Thymus (tissue), 11 donors: ENCODE data around the gene DNAJC10. TPM values are rescaled to one million over a fixed set of nuclear protein-coding genes. Genes with fewer than 3 reads are reported as not detected.
"Not testable (repeated sequence)": the region's sequence is repeated elsewhere in the genome, so short reads cannot be mapped to it uniquely, and the experiment has no call there.

Experiments used
- DNase-seq, 9 donors: peaks; one replicate each; pipeline ENCODE4 v3.0.0-alpha.2; 2013; ENCODE audit warnings: low spot score in 9 of 9, low read depth in 6 of 9, missing footprints in 1 of 9
- H3K27ac ChIP-seq, 2 donors: one replicate each; pipeline ENCODE4 v1.5.1; 2013; ENCODE audit warnings: control low read depth in 1 of 2, low read depth in 1 of 2, low read length in 1 of 2, mild to moderate bottlenecking in 1 of 2, moderate library complexity in 1 of 2
- H3K27me3 ChIP-seq, 2 donors: one replicate each; pipeline ENCODE4 v1.5.1; 2013; ENCODE audit warnings: low read length in 1 of 2; ENCODE audit not compliant: control insufficient read depth in 2 of 2, insufficient read depth in 1 of 2
- H3K36me3 ChIP-seq, 2 donors: one replicate each; pipeline ENCODE4 v1.5.1; 2013; ENCODE audit warnings: low read length in 1 of 2, mild to moderate bottlenecking in 1 of 2, moderate library complexity in 1 of 2; ENCODE audit not compliant: control insufficient read depth in 2 of 2, insufficient read depth in 2 of 2
- H3K4me1 ChIP-seq, 2 donors: one replicate each; pipeline ENCODE4 v1.5.1; 2013; ENCODE audit warnings: low read length in 2 of 2; ENCODE audit not compliant: control insufficient read depth in 2 of 2, insufficient read depth in 2 of 2
- H3K4me3 ChIP-seq, 2 donors: one replicate each; pipeline ENCODE4 v1.5.1; 2013; ENCODE audit warnings: low read length in 2 of 2, control low read depth in 1 of 2, mild to moderate bottlenecking in 1 of 2
- H3K9me3 ChIP-seq, 2 donors: one replicate each; pipeline ENCODE4 v1.5.1; 2013; ENCODE audit warnings: low read length in 1 of 2, mild to moderate bottlenecking in 1 of 2; ENCODE audit not compliant: control insufficient read depth in 2 of 2, insufficient read depth in 1 of 2
- whole genome bisulfite sequencing: extraction: QIAGEN DNeasy Blood & Tissue Kit; methylation state at CpG from one replicate; pipeline ENCODE4 v1.1.7; 2013; 5-methylcytosine and 5-hydroxymethylcytosine counted together
- polyA plus RNA-seq: library from polyadenylated mRNA; stranded (reverse); fragments of 200-250 nt; gene quantifications from one replicate; pipeline ENCODE4 v1.2.3, GENCODE V29; 2013
- total RNA-seq: library from RNA; stranded (reverse); fragments of 120-200 nt; gene quantifications from one replicate; pipeline ENCODE4 v1.2.4, GENCODE V29; 2013
- donor health status: healthy.

DNAJC10 gene
- total and polyA plus RNA-seq, 2 donors, result 34.0 to 78.0 TPM

DNA sequence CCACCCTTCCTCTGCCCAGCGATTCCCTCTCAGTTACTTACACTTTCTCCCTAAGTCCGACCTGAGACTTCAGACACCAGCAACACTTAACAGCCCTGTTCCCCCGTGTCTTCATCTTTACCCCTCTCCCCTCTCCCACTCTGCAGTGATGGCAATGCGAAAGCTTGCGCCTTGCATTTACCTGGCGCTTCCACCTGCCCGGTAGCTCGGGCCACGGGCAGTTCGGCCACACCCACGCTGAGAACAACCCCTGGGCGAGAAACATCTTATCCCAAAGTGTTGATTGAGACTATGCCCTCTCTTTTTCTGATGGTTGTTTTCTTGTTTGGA, 558 bp downstream of the DNAJC10 start:
- peak in 2 of 9 donors; percentile 25 to 29 for DNase-seq
- H3K4me1 ChIP-seq, result peaks cover 0 to 3% of the 10 kb centered on the region in 2 donors
- 4% methylated on average over 12 of the region's 12 CpGs for WGBS
- peak overlapping the region; percentile 84 to 85 for H3K4me3 ChIP-seq
- no peaks in the 10 kb centered on the region for H3K9me3 ChIP-seq
- H3K27ac ChIP-seq, result peak overlapping the region; percentile 64 to 87
- peaks cover 0 to 7% of the 10 kb centered on the region in 2 donors for H3K36me3 ChIP-seq
- no peaks in the 10 kb centered on the region for H3K27me3 ChIP-seq

GRCh38 chr2:182717416-182717815, 1.4 kb downstream of the DNAJC10 start:
- Histone ChIP-seq H3K27ac (peak overlapping the region in 1 of 2 donors; percentile 52), H3K4me1 (peaks cover 0 to 3% of the 10 kb centered on the region in 2 donors), H3K36me3 (peaks cover 0 to 10% of the 10 kb centered on the region in 2 donors), H3K9me3 (no peaks in the 10 kb centered on the region), H3K27me3 (no peaks in the 10 kb centered on the region), H3K4me3 (no peak overlapping the region)
- WGBS, result 4% methylated on average over 2 of the region's 2 CpGs
- DNase-seq, result peak in 4 of 9 donors; percentile 16 to 63 (median 26)

DNA sequence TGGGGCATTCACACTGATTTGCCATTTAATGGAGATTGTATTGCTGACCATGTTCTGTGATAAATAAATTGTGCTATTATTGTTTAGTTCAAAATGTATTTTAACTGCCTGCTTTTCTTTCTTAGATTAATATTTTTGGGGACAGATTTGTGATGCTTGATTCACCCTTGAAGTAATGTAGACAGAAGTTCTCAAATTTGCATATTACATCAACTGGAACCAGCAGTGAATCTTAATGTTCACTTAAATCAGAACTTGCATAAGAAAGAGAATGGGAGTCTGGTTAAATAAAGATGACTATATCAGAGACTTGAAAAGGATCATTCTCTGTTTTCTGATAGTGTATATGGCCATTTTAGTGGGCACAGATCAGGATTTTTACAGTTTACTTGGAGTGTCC, 1.8 kb downstream of the DNAJC10 start:
- Histone ChIP-seq H3K4me3 (no peak overlapping the region), H3K27ac (peak overlapping the region in 1 of 2 donors; percentile 52), H3K9me3 (no peaks in the 10 kb centered on the region), H3K4me1 (peaks cover 0 to 3% of the 10 kb centered on the region in 2 donors), H3K27me3 (no peaks in the 10 kb centered on the region), H3K36me3 (peaks cover 0 to 14% of the 10 kb centered on the region in 2 donors)
- DNase-seq, result no peak

DNA sequence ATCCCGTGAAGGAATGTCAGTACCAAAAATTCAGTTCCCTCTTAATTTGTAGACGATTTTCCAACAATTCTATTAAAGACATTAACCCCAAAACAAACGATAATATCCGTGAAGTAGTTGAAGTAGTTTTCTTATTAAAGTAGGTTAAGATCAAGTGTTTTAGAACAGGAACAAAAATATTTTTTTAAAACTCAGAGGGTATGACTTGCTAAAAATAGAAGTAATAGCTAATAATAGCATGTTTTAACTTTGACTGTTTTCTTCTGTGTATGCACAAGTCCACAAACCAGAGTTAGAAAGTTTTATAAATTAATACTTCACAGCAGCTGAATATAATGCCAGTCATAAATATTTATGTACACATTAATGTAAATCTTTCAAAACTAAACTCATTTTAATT, 2.4 kb downstream of the DNAJC10 start:
- H3K27ac ChIP-seq, result no peak overlapping the region
- no peaks in the 10 kb centered on the region for H3K9me3 ChIP-seq

DNA sequence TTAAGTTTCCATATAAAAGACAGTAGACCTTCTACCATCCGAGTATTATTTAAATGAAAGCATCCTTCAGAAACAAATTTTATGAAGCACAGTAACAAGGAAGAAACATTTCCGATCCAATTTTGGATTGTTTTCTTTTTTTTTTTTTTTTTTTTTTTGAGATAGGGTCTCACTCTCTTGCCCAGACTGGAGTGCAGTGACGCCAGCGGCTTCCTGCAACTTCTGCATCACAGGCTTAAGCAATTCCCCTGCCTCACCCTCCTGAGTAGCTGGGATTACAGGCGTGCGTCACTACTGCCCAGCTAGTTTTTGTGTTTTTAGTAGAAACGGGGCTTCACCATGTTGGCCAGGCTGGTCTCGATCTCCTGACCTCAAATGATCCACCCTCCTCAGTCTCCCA, 3.1 kb downstream of the DNAJC10 start:
- WGBS, result 97% methylated on average over 8 of the region's 8 CpGs

More for the DNA sequence above, 2.4 kb downstream of the DNAJC10 start:
- Histone ChIP-seq H3K4me3 (no peak overlapping the region), H3K27me3 (no peaks in the 10 kb centered on the region), H3K36me3 (peaks cover 0 to 15% of the 10 kb centered on the region in 2 donors), H3K4me1 (peaks cover 0 to 3% of the 10 kb centered on the region in 2 donors)
- 96% methylated on average over 4 of the region's 4 CpGs for WGBS
- no peak for DNase-seq

GRCh38 chr2:182724656-182725055, 8.6 kb downstream of the DNAJC10 start:
- no peaks in the 10 kb centered on the region for H3K4me1 ChIP-seq
- H3K27ac ChIP-seq, result no peak overlapping the region
- 87% methylated on average over 3 of the region's 3 CpGs for WGBS
- H3K4me3 ChIP-seq, result no peak overlapping the region
- DNase-seq, result no peak
- H3K9me3 ChIP-seq, result no peaks in the 10 kb centered on the region
- peaks cover 3 to 30% of the 10 kb centered on the region in 2 donors for H3K36me3 ChIP-seq
- no peaks in the 10 kb centered on the region for H3K27me3 ChIP-seq

More for the DNA sequence above, 3.1 kb downstream of the DNAJC10 start:
- not testable (repeated sequence) for H3K9me3 ChIP-seq, H3K27ac ChIP-seq, H3K4me3 ChIP-seq, DNase-seq, H3K27me3 ChIP-seq, H3K4me1 ChIP-seq
- peaks cover 0 to 20% of the 10 kb centered on the region in 2 donors for H3K36me3 ChIP-seq

DNA sequence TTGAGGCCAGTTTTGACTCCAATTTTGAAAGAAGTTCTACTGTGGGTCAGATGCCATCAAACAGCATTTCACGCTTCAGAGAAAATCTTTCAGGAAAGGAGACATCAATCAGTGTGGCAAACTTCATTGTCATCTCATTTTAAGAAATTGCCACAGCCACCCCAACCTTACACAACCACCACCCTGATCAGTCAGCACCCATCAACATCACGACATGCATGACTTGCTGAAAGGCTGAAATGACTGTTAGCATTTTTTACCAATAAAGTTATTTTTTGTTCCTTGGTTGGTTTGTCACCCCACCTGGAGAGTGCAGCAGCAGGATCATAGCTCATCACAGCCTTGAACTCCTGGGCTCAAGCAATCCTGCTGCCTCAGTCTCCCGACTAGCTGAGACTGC, 10.4 kb downstream of the DNAJC10 start:
- H3K4me1 ChIP-seq, result no peaks in the 10 kb centered on the region
- H3K9me3 ChIP-seq, result no peaks in the 10 kb centered on the region
- H3K36me3 ChIP-seq, result peaks cover 3 to 24% of the 10 kb centered on the region in 2 donors
- no peak overlapping the region for H3K4me3 ChIP-seq
- DNase-seq, result no peak
- no peaks in the 10 kb centered on the region for H3K27me3 ChIP-seq
- H3K27ac ChIP-seq, result no peak overlapping the region
- WGBS, result 98% methylated on average over 3 of the region's 3 CpGs

DNA sequence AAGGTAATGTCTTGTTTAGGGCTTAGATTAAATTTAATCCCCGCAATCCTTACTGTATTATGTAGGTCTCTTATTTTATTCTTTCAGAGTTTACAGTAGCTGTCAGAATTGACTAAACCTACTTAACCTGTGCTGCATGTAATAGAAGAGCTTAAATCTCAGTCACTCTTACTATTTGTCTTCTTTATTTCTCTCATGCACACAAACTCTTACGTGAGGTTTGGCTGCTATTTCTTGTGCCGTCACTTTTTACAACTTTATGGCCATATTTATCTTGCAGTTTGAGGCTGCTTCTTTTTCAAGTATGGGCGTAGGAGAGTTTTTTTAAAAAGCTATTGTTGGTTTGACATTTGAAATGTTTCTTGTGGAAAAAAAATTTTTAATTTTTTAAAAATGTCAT, 12.0 kb downstream of the DNAJC10 start:
- 92% methylated on average over 4 of the region's 4 CpGs for WGBS
- Histone ChIP-seq H3K9me3 (no peaks in the 10 kb centered on the region), H3K36me3 (peaks cover 3 to 20% of the 10 kb centered on the region in 2 donors), H3K27ac (no peak overlapping the region), H3K4me3 (no peak overlapping the region), H3K27me3 (no peaks in the 10 kb centered on the region), H3K4me1 (no peaks in the 10 kb centered on the region)
- DNase-seq, result no peak

GRCh38 chr2:182729710-182730339, 13.8 kb downstream of the DNAJC10 start:
- 93% methylated on average over 2 of the region's 2 CpGs for WGBS
- Histone ChIP-seq H3K9me3 (no peaks in the 10 kb centered on the region), H3K27me3 (no peaks in the 10 kb centered on the region), H3K27ac (no peak overlapping the region), H3K4me3 (no peak overlapping the region), H3K36me3 (peaks cover 3 to 15% of the 10 kb centered on the region in 2 donors), H3K4me1 (no peaks in the 10 kb centered on the region)
- DNase-seq, result no peak
